IMR-90 (cell line): ENCODE results near the gene CC2D2B. TPM values are rescaled to one million over a fixed set of nuclear protein-coding genes. Genes with fewer than 3 reads are reported as not detected.

ENCODE experiments used
- ATAC-seq: fragments of 200-7000 bp; cut with Tn5 transposase; 2 replicates; pipeline ENCODE4 v1.9.1; 2020; ENCODE audit warnings: low read depth, mild to moderate bottlenecking, moderate library complexity
- BruUV-seq: library from RNA; stranded (reverse); fragments of 400-500 nt; replicated peaks from 2 replicates; lab custom pipeline; 2021; lab: Mats Ljungman, UMichigan
- CTCF ChIA-PET: fragments of 300-600 bp; formaldehyde crosslinking; extraction: SDS; loops from one replicate; lab custom pipeline; 2021; ENCODE audit warnings: antibody characterized with exemption; lab: Yijun Ruan, JAX
- POLR2A ChIA-PET: fragments of 300-600 bp; sonication (Branson Sonifier 250); formaldehyde crosslinking; loops from one replicate; lab custom pipeline; 2022; ENCODE audit warnings: antibody characterized with exemption; ENCODE audit not compliant: unreplicated experiment; lab: Charles Lee
- DNase-seq: peaks from one replicate; pipeline ENCODE4 v3.0.0; 2013
- H2AFZ ChIP-seq: replicated peaks from 2 replicates; pipeline ENCODE3; 2013; ENCODE audit warnings: low read length, mild to moderate bottlenecking; ENCODE audit not compliant: poor library complexity
- H2AK5ac ChIP-seq: 2 replicates; pipeline ENCODE4 v1.6.1; 2013; ENCODE audit warnings: low read depth, low read length, inconsistent platforms
- H2AK9ac ChIP-seq: replicated peaks from 2 replicates; pipeline ENCODE3; 2013; ENCODE audit warnings: mild to moderate bottlenecking, low read depth, low read length, moderate library complexity; ENCODE audit not compliant: poor library complexity
- H2BK120ac ChIP-seq: 2 replicates; pipeline ENCODE4 v1.6.1; 2013; ENCODE audit warnings: low read depth, low read length, inconsistent platforms
- H2BK15ac ChIP-seq: 3 replicates; pipeline ENCODE4 v1.6.1; 2013; ENCODE audit warnings: low read depth, low read length, inconsistent platforms
- H2BK20ac ChIP-seq: 2 replicates; pipeline ENCODE4 v1.6.1; 2013; ENCODE audit warnings: low read depth, mild to moderate bottlenecking, inconsistent platforms, low read length, moderate library complexity
- H2BK5ac ChIP-seq: 2 replicates; pipeline ENCODE4 v1.6.1; 2013; ENCODE audit warnings: mild to moderate bottlenecking, low read depth, low read length, inconsistent platforms; ENCODE audit not compliant: poor library complexity, severe bottlenecking
- H3K14ac ChIP-seq: replicated peaks from 2 replicates; pipeline ENCODE4 v1.6.1; 2013; ENCODE audit warnings: low read depth, low read length, inconsistent platforms
- H3K18ac ChIP-seq: 2 replicates; pipeline ENCODE4 v1.6.1; 2013; ENCODE audit warnings: low read depth, low read length, control low read depth
- H3K23ac ChIP-seq: 2 replicates; pipeline ENCODE4 v1.6.1; 2013; ENCODE audit warnings: low read depth, low read length, inconsistent platforms
- H3K27ac ChIP-seq: 2 replicates; pipeline ENCODE4 v1.5.1; 2013; ENCODE audit warnings: mild to moderate bottlenecking, control low read depth, low read length; ENCODE audit not compliant: insufficient read depth
- H3K27me3 ChIP-seq: 2 replicates; pipeline ENCODE4 v1.6.1; 2013; ENCODE audit warnings: low read length; ENCODE audit not compliant: control insufficient read depth, insufficient read depth
- H3K36me3 ChIP-seq: 2 replicates; pipeline ENCODE4 v1.6.1; 2013; ENCODE audit warnings: low read length, mixed read lengths; ENCODE audit not compliant: control insufficient read depth, insufficient read depth
- H3K4ac ChIP-seq: 2 replicates; pipeline ENCODE4 v1.6.1; 2013; ENCODE audit warnings: low read depth, low read length, inconsistent platforms
- H3K4me1 ChIP-seq: 2 replicates; pipeline ENCODE4 v1.6.1; 2013; ENCODE audit warnings: low read length, mixed read lengths; ENCODE audit not compliant: control insufficient read depth, insufficient read depth
- H3K4me2 ChIP-seq: 2 replicates; pipeline ENCODE4 v1.6.1; 2013; ENCODE audit warnings: low read depth, mild to moderate bottlenecking, control low read depth, low read length, moderate library complexity
- H3K4me3 ChIP-seq: 2 replicates; pipeline ENCODE4 v1.5.1; 2013; ENCODE audit warnings: low read depth, mild to moderate bottlenecking, control low read depth, low read length, moderate library complexity; ENCODE audit not compliant: insufficient read depth
- H3K56ac ChIP-seq: 2 replicates; pipeline ENCODE4 v1.6.1; 2013; ENCODE audit warnings: low read length, inconsistent platforms; ENCODE audit not compliant: insufficient read depth; ENCODE audit errors: extremely low read depth
- H3K79me1 ChIP-seq, 2 experiments: 2 replicates each; pipeline ENCODE4 v1.6.1; 2013; ENCODE audit warnings: low read length in 2 of 2, inconsistent platforms in 1 of 2, low read depth in 1 of 2
- H3K9ac ChIP-seq: 2 replicates; pipeline ENCODE4 v1.6.1; 2013; ENCODE audit warnings: low read depth, low read length, control low read depth
- H3K9me1 ChIP-seq: 2 replicates; pipeline ENCODE4 v1.6.1; 2013; ENCODE audit warnings: low read length, inconsistent platforms; ENCODE audit not compliant: insufficient read depth
- H3K9me3 ChIP-seq: 2 replicates; pipeline ENCODE4 v1.6.1; 2013; ENCODE audit warnings: low read length; ENCODE audit not compliant: control insufficient read depth, insufficient read depth
- H4K20me1 ChIP-seq: 2 replicates; pipeline ENCODE4 v1.6.1; 2013; ENCODE audit warnings: low read length, inconsistent platforms; ENCODE audit not compliant: insufficient read depth
- H4K5ac ChIP-seq: 2 replicates; pipeline ENCODE4 v1.6.1; 2013; ENCODE audit warnings: mild to moderate bottlenecking, low read depth, low read length, control low read depth
- H4K8ac ChIP-seq, 2 experiments: 2 replicates each; pipeline ENCODE4 v1.6.1; 2013; ENCODE audit warnings: low read depth in 2 of 2, low read length in 2 of 2, control low read depth in 1 of 2, inconsistent platforms in 1 of 2
- H4K91ac ChIP-seq: 2 replicates; pipeline ENCODE4 v1.6.1; 2013; ENCODE audit warnings: low read depth, low read length, inconsistent platforms; ENCODE audit not compliant: insufficient read depth
- FOS ChIP-seq: fragments of 150-350 bp; IDR thresholded peaks from 2 replicates; pipeline ENCODE4 v1.6.1; 2016; ENCODE audit warnings: low read depth, low read length
- MAFK ChIP-seq: IDR thresholded peaks from 2 replicates; pipeline ENCODE4 v1.6.1; 2012; ENCODE audit warnings: low read depth, low read length, improper control_type of control experiment
- MXI1 ChIP-seq: IDR thresholded peaks from 2 replicates; pipeline ENCODE4 v1.6.1; 2012; ENCODE audit warnings: low read depth, mild to moderate bottlenecking, low read length, moderate library complexity, borderline replicate concordance
- POLR2A ChIP-seq: IDR thresholded peaks from 2 replicates; pipeline ENCODE4 v1.6.1; 2012; ENCODE audit warnings: mild to moderate bottlenecking, low read depth, low read length
- RAD21 ChIP-seq: IDR thresholded peaks from 2 replicates; pipeline ENCODE4 v1.6.1; 2012; ENCODE audit warnings: low read length, improper control_type of control experiment
- RFX5 ChIP-seq: IDR thresholded peaks from 2 replicates; pipeline ENCODE4 v1.8.0; 2012; ENCODE audit warnings: low read depth, mild to moderate bottlenecking, low read length, moderate library complexity
- SMC3 ChIP-seq: fragments of 150-350 bp; IDR thresholded peaks from 2 replicates; pipeline ENCODE4 v1.6.1; 2016; ENCODE audit warnings: low read depth, mild to moderate bottlenecking, antibody characterized with exemption, low read length, moderate library complexity
- WGBS, 2 experiments: methylation state at CpG; one replicate each; pipeline versions ENCODE4 v1.1.5 to v1.1.7; 2013; ENCODE audit warnings: missing lambda C conversion rate in 2 of 2; ENCODE audit not compliant: insufficient read length in 1 of 2; ENCODE audit errors: extremely low coverage in 2 of 2; 5-methylcytosine and 5-hydroxymethylcytosine counted together
- dilution Hi-C: fragments of 300-500 bp; cut with HindIII; formaldehyde crosslinking; loops from one replicate; pipeline ENCODE4 v1.14.3; 2018; ENCODE audit warnings: low sequenced_read_pairs; ENCODE audit not compliant: unreplicated experiment
- in situ Hi-C: fragments of 300-500 bp; cut with MboI; formaldehyde crosslinking; loops from 3 replicates; pipeline ENCODE4 v1.14.3; 2019; ENCODE audit warnings: low sequenced_read_pairs, inconsistent platforms, mixed read lengths
- intact Hi-C: fragments of 100-400 bp; cut with micrococcal nuclease; formaldehyde crosslinking; loops from 2 replicates; pipeline ENCODE4 v1.10.0; 2022
- polyA plus RNA-seq, 3 experiments: library from polyadenylated mRNA; depleted of rRNA; stranded (reverse); fragments of >200 nt; gene quantifications; 2 replicates each; pipeline ENCODE4 v1.2.3, GENCODE V29; 2012; ENCODE audit warnings: low replicate concordance in 1 of 3
- total RNA-seq: library from RNA; depleted of rRNA; stranded (reverse); fragments of >200 nt; gene quantifications from 2 replicates; pipeline ENCODE4 v1.2.3, GENCODE V29; 2012
- TF ChIP-seq, protein P1 (sequence below): conservative IDR thresholded peaks from 2 replicates; pipeline ENCODE4 v1.5.1; 2012; ENCODE audit warnings: mild to moderate bottlenecking, low read depth, low read length, improper control_type of control experiment

CC2D2B gene
- total and polyA plus RNA-seq, 2 of the 4 experiments (the other 2 are of a cell fraction), result not detected

DNA sequence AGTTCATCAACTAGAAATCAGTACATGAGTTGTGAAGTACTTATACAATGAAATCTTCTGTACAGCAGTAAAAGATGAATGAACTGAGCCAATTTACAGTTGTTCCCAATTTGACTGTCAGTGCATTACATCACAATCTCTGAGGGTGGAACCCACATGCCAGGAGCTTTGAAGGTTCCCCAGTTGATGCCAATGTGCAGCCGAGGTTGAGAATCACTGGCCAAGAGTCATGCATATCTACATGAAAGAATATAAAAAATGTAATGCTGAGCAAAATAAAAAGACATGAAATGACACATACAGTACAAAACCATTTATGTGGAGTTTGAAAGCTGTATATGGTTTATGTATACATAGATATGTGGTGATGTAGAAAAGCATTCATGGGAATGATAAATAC is 113.6 kb downstream of the CC2D2B start:
- Histone ChIP-seq H3K27me3 (peaks cover 11% of the 10 kb centered on the region), H4K8ac (no peak overlapping the region), H4K5ac (no peak overlapping the region), H4K20me1 (no peaks in the 10 kb centered on the region), H2BK120ac (no peak overlapping the region), H3K4me1 (no peaks in the 10 kb centered on the region), H2AK5ac (no peak overlapping the region), H3K18ac (no peak overlapping the region), H3K9ac (no peak overlapping the region), H3K4ac (no peak overlapping the region), H3K14ac (no peak overlapping the region), H3K56ac (no peak overlapping the region), H3K36me3 (no peaks in the 10 kb centered on the region), H3K9me3 (no peaks in the 10 kb centered on the region), H3K4me3 (no peak overlapping the region), H2BK15ac (no peak overlapping the region), H2AFZ (no peak overlapping the region), H3K79me1 (no peaks in the 10 kb centered on the region), H4K91ac (no peak overlapping the region), H2BK5ac (no peak overlapping the region), H3K23ac (no peak overlapping the region), H2BK20ac (no peak overlapping the region), H2AK9ac (no peak overlapping the region), H3K4me2 (no peak overlapping the region), H3K9me1 (no peaks in the 10 kb centered on the region), H3K27ac (no peak overlapping the region)
- TF ChIP-seq MAFK (no peak), MXI1 (no peak), RFX5 (no peak), POLR2A (no peak), FOS (no peak), SMC3 (no peak), RAD21 (no peak)
- TF ChIP-seq, protein P1, sequence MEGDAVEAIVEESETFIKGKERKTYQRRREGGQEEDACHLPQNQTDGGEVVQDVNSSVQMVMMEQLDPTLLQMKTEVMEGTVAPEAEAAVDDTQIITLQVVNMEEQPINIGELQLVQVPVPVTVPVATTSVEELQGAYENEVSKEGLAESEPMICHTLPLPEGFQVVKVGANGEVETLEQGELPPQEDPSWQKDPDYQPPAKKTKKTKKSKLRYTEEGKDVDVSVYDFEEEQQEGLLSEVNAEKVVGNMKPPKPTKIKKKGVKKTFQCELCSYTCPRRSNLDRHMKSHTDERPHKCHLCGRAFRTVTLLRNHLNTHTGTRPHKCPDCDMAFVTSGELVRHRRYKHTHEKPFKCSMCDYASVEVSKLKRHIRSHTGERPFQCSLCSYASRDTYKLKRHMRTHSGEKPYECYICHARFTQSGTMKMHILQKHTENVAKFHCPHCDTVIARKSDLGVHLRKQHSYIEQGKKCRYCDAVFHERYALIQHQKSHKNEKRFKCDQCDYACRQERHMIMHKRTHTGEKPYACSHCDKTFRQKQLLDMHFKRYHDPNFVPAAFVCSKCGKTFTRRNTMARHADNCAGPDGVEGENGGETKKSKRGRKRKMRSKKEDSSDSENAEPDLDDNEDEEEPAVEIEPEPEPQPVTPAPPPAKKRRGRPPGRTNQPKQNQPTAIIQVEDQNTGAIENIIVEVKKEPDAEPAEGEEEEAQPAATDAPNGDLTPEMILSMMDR, result no peak
- intact Hi-C loops (no loop called here), in situ Hi-C loops (loop anchor here (5.0 kb wide), 1 partner anchor 276 kb away; no protein-coding TSS in a partner anchor), dilution Hi-C loops (no loop called here)
- CTCF ChIA-PET, result no interaction called here
- no CpG with 5 or more reads among the region's 1 CpG for WGBS, 2 experiments
- no peak for DNase-seq
- POLR2A ChIA-PET, result no interaction called here
- ATAC-seq, result no peak
- no TSS peak for BruUV-seq
